ENCODE measurements around the gene DEAF1.

GRCh38 chr11:607971-608659 lies 86.9 kb downstream of the DEAF1 start:
- no peak for TF ChIP-seq NFRKB (IDR thresholded peaks at IDR 0.05)
- TF ChIP-seq BHLHE40 (IDR thresholded peaks at IDR 0.05; ENCODE audit: borderline replicate concordance) = no peak
- TF ChIP-seq ZNF384 (IDR thresholded peaks at IDR 0.05) = no peak
- TF ChIP-seq FOXK2 (IDR thresholded peaks at IDR 0.05) = no peak
- TF ChIP-seq ELF4 (IDR thresholded peaks at IDR 0.05) = no peak
- no peak for TF ChIP-seq SP1 (IDR thresholded peaks at IDR 0.05)
- TF ChIP-seq FOXM1 (IDR thresholded peaks at IDR 0.05; ENCODE audit: borderline replicate concordance) = no peak
- no peak for TF ChIP-seq SUZ12 (IDR thresholded peaks at IDR 0.05)
- no peak for TF ChIP-seq ARNT (IDR thresholded peaks at IDR 0.05)
- TF ChIP-seq PKNOX1 (IDR thresholded peaks at IDR 0.05) = no peak
- no peak for TF ChIP-seq TARDBP (IDR thresholded peaks at IDR 0.05)
- TF ChIP-seq HDGF (IDR thresholded peaks at IDR 0.05; ENCODE audit: borderline replicate concordance) = no peak

All from HEK293T (cell line).